Keratinocyte (primary cell): ENCODE data around the gene LYPLA2.

Experiments used
- EZH2 ChIP-seq: IDR thresholded peaks from one replicate; pipeline ENCODE4 v1.6.1; 2012; ENCODE audit warnings: inconsistent platforms, mild to moderate bottlenecking, low read length, moderate library complexity
- TF ChIP-seq, protein P1 (sequence below), 3 experiments: IDR thresholded peaks in 1 of 3; conservative IDR thresholded peaks in 1 of 3; optimal IDR thresholded peaks in 1 of 3; 2 replicates in 2 of 3; 3 replicates in 1 of 3; pipeline versions ENCODE3 to v1.5.1; 2011; ENCODE audit warnings: low read length in 3 of 3, mild to moderate bottlenecking in 3 of 3, moderate library complexity in 2 of 3, control low read depth in 1 of 3, inconsistent platforms in 1 of 3; ENCODE audit not compliant: insufficient read depth in 2 of 3; ENCODE audit errors: extremely low read depth in 1 of 3

DNA sequence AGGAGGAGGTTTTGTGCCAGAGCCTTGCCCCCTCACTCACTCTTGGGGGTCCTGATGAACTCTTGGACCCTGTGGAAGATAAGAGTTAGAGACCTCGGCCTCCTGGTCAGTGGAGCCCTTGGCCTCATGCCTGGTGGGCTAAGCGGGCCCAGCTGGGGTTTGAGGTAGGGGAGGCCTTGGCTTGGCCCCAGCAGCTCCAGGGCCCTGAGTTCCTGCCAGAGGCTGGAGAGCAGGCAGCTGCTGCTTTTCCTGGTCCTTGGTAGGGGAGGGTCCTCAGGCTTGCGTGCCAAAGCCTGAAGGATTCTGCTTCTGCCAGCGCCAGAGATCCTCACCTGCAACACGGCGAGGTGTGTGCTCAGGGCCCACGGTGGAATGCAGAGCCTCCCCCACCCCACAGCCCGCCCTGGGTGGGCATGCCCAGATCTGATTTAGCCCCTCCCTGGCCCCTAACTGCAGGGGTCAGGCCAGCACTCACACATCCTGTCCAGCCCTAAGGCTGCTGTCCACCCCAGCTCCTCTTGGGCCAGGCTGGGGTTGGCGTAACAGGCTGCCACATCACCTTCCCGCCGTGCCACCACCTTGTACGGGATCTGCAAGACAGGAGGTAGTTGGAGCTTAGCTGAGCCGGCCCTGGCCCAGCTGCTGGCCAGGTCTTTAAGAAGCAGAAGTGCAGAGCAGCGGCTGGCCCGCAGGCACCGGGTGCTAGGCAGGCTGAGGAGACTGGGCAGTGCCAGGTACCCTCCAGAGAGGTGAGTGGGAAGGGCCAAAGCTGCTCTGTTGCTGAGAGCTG, 4.9 kb downstream of the LYPLA2 start:
- TF ChIP-seq, protein P1, sequence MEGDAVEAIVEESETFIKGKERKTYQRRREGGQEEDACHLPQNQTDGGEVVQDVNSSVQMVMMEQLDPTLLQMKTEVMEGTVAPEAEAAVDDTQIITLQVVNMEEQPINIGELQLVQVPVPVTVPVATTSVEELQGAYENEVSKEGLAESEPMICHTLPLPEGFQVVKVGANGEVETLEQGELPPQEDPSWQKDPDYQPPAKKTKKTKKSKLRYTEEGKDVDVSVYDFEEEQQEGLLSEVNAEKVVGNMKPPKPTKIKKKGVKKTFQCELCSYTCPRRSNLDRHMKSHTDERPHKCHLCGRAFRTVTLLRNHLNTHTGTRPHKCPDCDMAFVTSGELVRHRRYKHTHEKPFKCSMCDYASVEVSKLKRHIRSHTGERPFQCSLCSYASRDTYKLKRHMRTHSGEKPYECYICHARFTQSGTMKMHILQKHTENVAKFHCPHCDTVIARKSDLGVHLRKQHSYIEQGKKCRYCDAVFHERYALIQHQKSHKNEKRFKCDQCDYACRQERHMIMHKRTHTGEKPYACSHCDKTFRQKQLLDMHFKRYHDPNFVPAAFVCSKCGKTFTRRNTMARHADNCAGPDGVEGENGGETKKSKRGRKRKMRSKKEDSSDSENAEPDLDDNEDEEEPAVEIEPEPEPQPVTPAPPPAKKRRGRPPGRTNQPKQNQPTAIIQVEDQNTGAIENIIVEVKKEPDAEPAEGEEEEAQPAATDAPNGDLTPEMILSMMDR (optimal IDR thresholded peaks at IDR 0.05 in 1 of 3, IDR thresholded peaks at IDR 0.05 in 1 of 3, conservative IDR thresholded peaks at IDR 0.05 in 1 of 3; ENCODE audit: extremely low read depth in 1 of 3, insufficient read depth in 2 of 3, low read length in 3 of 3), result no peak
- TF ChIP-seq EZH2, result no peak
